Measurements from ENCODE around the gene CDH4.

The CDH4 gene

GRCh38 chr20:61328911-61329558 is 77.0 kb downstream of the CDH4 start:
- no peak for DNase-seq (ENCODE audit: low read depth)

GRCh38 chr20:61330441-61330840 is 78.4 kb downstream of the CDH4 start:
- no peak for DNase-seq (ENCODE audit: low read depth)

GRCh38 chr20:61331543-61331942 is 79.5 kb downstream of the CDH4 start:
- no peak for DNase-seq (ENCODE audit: low read depth)

GRCh38 chr20:61332016-61332975 is 80.2 kb downstream of the CDH4 start:
- no peak for DNase-seq (ENCODE audit: low read depth)

GRCh38 chr20:61333484-61334108 is 81.5 kb downstream of the CDH4 start:
- no peak for DNase-seq (ENCODE audit: low read depth)

GRCh38 chr20:61340157-61340556 is 88.1 kb downstream of the CDH4 start:
- no peak for DNase-seq (ENCODE audit: low read depth)

- no peak for DNase-seq (ENCODE audit: low read depth)
Observed at GRCh38 chr20:61341605-61342004, 89.5 kb downstream of the CDH4 start.

- DNase-seq (ENCODE audit: low read depth), result no peak
Observed at GRCh38 chr20:61343934-61344333, 91.9 kb downstream of the CDH4 start.

GRCh38 chr20:61345656-61346055 is 93.6 kb downstream of the CDH4 start:
- no peak for DNase-seq (ENCODE audit: low read depth)

GRCh38 chr20:61346996-61347395 is 94.9 kb downstream of the CDH4 start:
- no peak for DNase-seq (ENCODE audit: low read depth)

- no peak for DNase-seq (ENCODE audit: low read depth)
Observed at GRCh38 chr20:61347443-61347842, 95.4 kb downstream of the CDH4 start.

- DNase-seq (ENCODE audit: low read depth), result no peak
Observed at GRCh38 chr20:61349447-61350165, 97.5 kb downstream of the CDH4 start.

GRCh38 chr20:61350500-61351250 is 98.6 kb downstream of the CDH4 start:
- DNase-seq (ENCODE audit: low read depth), result no peak

- no peak for DNase-seq (ENCODE audit: low read depth)
Observed at GRCh38 chr20:61352346-61353260, 100.5 kb downstream of the CDH4 start.

GRCh38 chr20:61353261-61354000 is 101.4 kb downstream of the CDH4 start:
- DNase-seq (ENCODE audit: low read depth), result peak; percentile 13

- no peak for DNase-seq (ENCODE audit: low read depth)
Observed at GRCh38 chr20:61354001-61354390, 101.9 kb downstream of the CDH4 start.

GRCh38 chr20:61354501-61354900 is 102.4 kb downstream of the CDH4 start:
- no peak for DNase-seq (ENCODE audit: low read depth)

- no peak for DNase-seq (ENCODE audit: low read depth)
Observed at GRCh38 chr20:61354901-61355495, 102.9 kb downstream of the CDH4 start.

- DNase-seq (ENCODE audit: low read depth), result no peak
Observed at GRCh38 chr20:61355585-61355984, 103.5 kb downstream of the CDH4 start.

Data from EH (cell line).